ENCODE measurements around the gene WDR83. TPM values are rescaled to one million over a fixed set of nuclear protein-coding genes. Genes with fewer than 3 reads are reported as not detected.

The WDR83 gene
- total and polyA plus RNA-seq, 10 of the 15 experiments (the other 5 are each of a cell fraction or from before 2014, with no cell fraction given): 0.58 to 17.7 (median 10.8) TPM

GRCh38 chr19:12698138-12698537 lies 31.5 kb downstream of the WDR83 start:
- H3K4me3 ChIP-seq: no peak overlapping the region
- peak overlapping the region; percentile 96; the same call in 1 of the 2 replicates for H3K4me2 ChIP-seq (ENCODE audit: control insufficient read depth, insufficient read depth)
- H3K27ac ChIP-seq (ENCODE audit: control insufficient read depth, insufficient read depth): no peak overlapping the region
- BruUV-seq (replicated peaks): no TSS peak
- H3K79me2 ChIP-seq (ENCODE audit: control insufficient read depth, insufficient read depth, low read length): no peaks in the 10 kb centered on the region
- H3K9ac ChIP-seq (ENCODE audit: control insufficient read depth, insufficient read depth, low read length): no peak overlapping the region
- no peak for ATAC-seq
- intact Hi-C loops (cut with micrococcal nuclease; ENCODE audit: unreplicated experiment) (no loop called here), in situ Hi-C loops (cut with MboI) (no loop called here)
- WGBS (ENCODE audit: insufficient coverage, insufficient replicate concordance, low lambda C conversion rate, missing lambda C conversion rate): 75% methylated on average over 6 of the region's 6 CpGs
- H4K20me1 ChIP-seq (ENCODE audit: control insufficient read depth, insufficient read depth): no peaks in the 10 kb centered on the region
- no peak for DNase-seq (ENCODE audit: low read depth, low spot score)
- RAD21 ChIA-PET (ENCODE audit: unreplicated experiment): interaction anchor here (0.5 kb wide), 1 partner anchor 409 kb away, joined by 3 read pairs; no protein-coding TSS in a partner anchor
- FAIRE-seq: no peak
- H3K36me3 ChIP-seq (ENCODE audit: control insufficient read depth in 2 of 2, insufficient read depth in 2 of 2, low read length in 1 of 2): peaks cover 12 to 21% of the 10 kb centered on the region in 2 experiments
- H2AFZ ChIP-seq (ENCODE audit: control insufficient read depth, low read depth, low read length): no peak overlapping the region
- H3K27me3 ChIP-seq (replicated peaks in 1 of 2; ENCODE audit: control insufficient read depth in 2 of 2, insufficient read depth in 2 of 2, low read length in 1 of 2): no peaks in the 10 kb centered on the region
- POLR2A ChIA-PET: no interaction called here
- peaks cover 9% of the 10 kb centered on the region for H3K4me1 ChIP-seq (ENCODE audit: control insufficient read depth, insufficient read depth, low read length)
- no peaks in the 10 kb centered on the region for H3K9me3 ChIP-seq (replicated peaks; ENCODE audit: control insufficient read depth, insufficient read depth, low read length)
- CTCF ChIA-PET: interaction anchor here (1.7 kb wide), 1 partner anchor 38 kb away, joined by 4 read pairs; the partner anchor contains the start of gene GET3
- SMC1A ChIA-PET (ENCODE audit: uncharacterized antibody, unreplicated experiment): no interaction called here
- no peak for TF ChIP-seq SMAD5 (IDR thresholded peaks at IDR 0.05; ENCODE audit: low read depth)
- no peak for TF ChIP-seq CREM (IDR thresholded peaks at IDR 0.05; ENCODE audit: low read depth)
- no peak for TF ChIP-seq FOXM1 (IDR thresholded peaks at IDR 0.05; ENCODE audit: low read depth, low read length)
- no peak for TF ChIP-seq RCOR1 (conservative IDR thresholded peaks at IDR 0.05; ENCODE audit: low read depth, low read length)
- TF ChIP-seq EZH2 (IDR thresholded peaks at IDR 0.05; ENCODE audit: borderline replicate concordance, control insufficient read depth, low read depth, low read length): no peak
- TF ChIP-seq HCFC1 (IDR thresholded peaks at IDR 0.05; ENCODE audit: low read length): no peak
- TF ChIP-seq BHLHE40 (IDR thresholded peaks at IDR 0.05; ENCODE audit: borderline replicate concordance in 1 of 2, low read depth in 2 of 2, low read length in 1 of 2): no peak
- TF ChIP-seq, protein P1, sequence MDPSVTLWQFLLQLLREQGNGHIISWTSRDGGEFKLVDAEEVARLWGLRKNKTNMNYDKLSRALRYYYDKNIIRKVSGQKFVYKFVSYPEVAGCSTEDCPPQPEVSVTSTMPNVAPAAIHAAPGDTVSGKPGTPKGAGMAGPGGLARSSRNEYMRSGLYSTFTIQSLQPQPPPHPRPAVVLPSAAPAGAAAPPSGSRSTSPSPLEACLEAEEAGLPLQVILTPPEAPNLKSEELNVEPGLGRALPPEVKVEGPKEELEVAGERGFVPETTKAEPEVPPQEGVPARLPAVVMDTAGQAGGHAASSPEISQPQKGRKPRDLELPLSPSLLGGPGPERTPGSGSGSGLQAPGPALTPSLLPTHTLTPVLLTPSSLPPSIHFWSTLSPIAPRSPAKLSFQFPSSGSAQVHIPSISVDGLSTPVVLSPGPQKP (IDR thresholded peaks at IDR 0.05; ENCODE audit: low read depth, low read length): no peak
